HepG2 (cell line): ENCODE results near the gene NAT9. TPM values are rescaled to one million over a fixed set of nuclear protein-coding genes. Genes with fewer than 3 reads are reported as not detected.

Experiments
- CBX1 ChIP-seq: IDR thresholded peaks from one replicate; pipeline ENCODE4 v1.6.1; 2016; ENCODE audit warnings: antibody characterized with exemption, low read depth
- CSRNP1 ChIP-seq: sonication (generic); formaldehyde crosslinking; IDR thresholded peaks from 2 replicates; pipeline ENCODE4 v1.8.1; 2023; ENCODE audit warnings: mild to moderate bottlenecking, missing genetic modification reagents
- ETV6 ChIP-seq: sonication (generic); formaldehyde crosslinking; conservative IDR thresholded peaks from 2 replicates; pipeline ENCODE4 v1.4.0; 2020; ENCODE audit warnings: missing genetic modification reagents
- FOSL1 ChIP-seq: sonication (generic); formaldehyde crosslinking; IDR thresholded peaks from 2 replicates; pipeline ENCODE4 v1.9.0; 2021; ENCODE audit warnings: missing genetic modification reagents, borderline replicate concordance
- HOXA3 ChIP-seq: sonication (generic); formaldehyde crosslinking; IDR thresholded peaks from 2 replicates; pipeline ENCODE4 v1.5.0; 2020; ENCODE audit warnings: missing genetic modification reagents
- JARID2 ChIP-seq: sonication (generic); formaldehyde crosslinking; IDR thresholded peaks from 2 replicates; pipeline ENCODE4 v1.8.1; 2023; ENCODE audit warnings: missing genetic modification reagents, inconsistent platforms; ENCODE audit not compliant: insufficient replicate concordance
- JUND ChIP-seq: sonication (generic); formaldehyde crosslinking; IDR thresholded peaks from 2 replicates; pipeline ENCODE4 v1.8.0; 2022; ENCODE audit warnings: mild to moderate bottlenecking, missing genetic modification reagents
- MAFF ChIP-seq: IDR thresholded peaks from 2 replicates; pipeline ENCODE4 v1.6.1; 2011; ENCODE audit warnings: low read depth, low read length, improper control_type of control experiment
- MATR3 ChIP-seq: sonication (generic); formaldehyde crosslinking; IDR thresholded peaks from 2 replicates; pipeline ENCODE4 v1.4.0; 2020; ENCODE audit warnings: missing genetic modification reagents
- MLXIP ChIP-seq: sonication (generic); formaldehyde crosslinking; IDR thresholded peaks from 2 replicates; pipeline ENCODE4 v1.9.0; 2021; ENCODE audit warnings: missing genetic modification reagents, borderline replicate concordance
- POGZ ChIP-seq: sonication (generic); formaldehyde crosslinking; IDR thresholded peaks from 2 replicates; pipeline ENCODE4 v1.4.0; 2020; ENCODE audit warnings: mild to moderate bottlenecking, missing genetic modification reagents
- SIX4 ChIP-seq: sonication (generic); formaldehyde crosslinking; IDR thresholded peaks from 2 replicates; pipeline ENCODE4 v1.4.0; 2020; ENCODE audit warnings: missing genetic modification reagents
- SMARCC2 ChIP-seq: fragments of 450-650 bp; IDR thresholded peaks from 2 replicates; pipeline ENCODE4 v1.6.1; 2017; ENCODE audit warnings: antibody characterized with exemption, mild to moderate bottlenecking
- SYNCRIP ChIP-seq: fragments of 200-400 bp; formaldehyde crosslinking; IDR thresholded peaks from 2 replicates; pipeline ENCODE4 v1.6.1; 2018; ENCODE audit warnings: mild to moderate bottlenecking, low read depth, low read length; ENCODE audit not compliant: insufficient read depth
- TBX2 ChIP-seq: sonication (generic); formaldehyde crosslinking; IDR thresholded peaks from 2 replicates; pipeline ENCODE4 v1.5.0; 2020; ENCODE audit warnings: missing genetic modification reagents, mild to moderate bottlenecking, borderline replicate concordance
- ZBTB34 ChIP-seq: sonication (generic); formaldehyde crosslinking; IDR thresholded peaks from 2 replicates; pipeline ENCODE4 v1.8.0; 2022; ENCODE audit warnings: mild to moderate bottlenecking, missing genetic modification reagents
- ZBTB38 ChIP-seq: sonication (generic); formaldehyde crosslinking; IDR thresholded peaks from 2 replicates; pipeline ENCODE4 v1.5.1; 2020; ENCODE audit warnings: mild to moderate bottlenecking, missing genetic modification reagents
- ZBTB46 ChIP-seq: sonication (generic); formaldehyde crosslinking; IDR thresholded peaks from 2 replicates; pipeline ENCODE4 v1.4.0; 2020; ENCODE audit warnings: mild to moderate bottlenecking, missing genetic modification reagents, borderline replicate concordance
- ZBTB7B ChIP-seq: sonication (generic); formaldehyde crosslinking; IDR thresholded peaks from 2 replicates; pipeline ENCODE4 v1.4.0; 2020; ENCODE audit warnings: missing genetic modification reagents
- ZFP37 ChIP-seq: sonication (generic); formaldehyde crosslinking; IDR thresholded peaks from 2 replicates; pipeline ENCODE4 v1.4.0; 2020; ENCODE audit warnings: missing genetic modification reagents, borderline replicate concordance
- ZNF12 ChIP-seq: sonication (generic); formaldehyde crosslinking; IDR thresholded peaks from 2 replicates; pipeline ENCODE4 v1.5.0; 2020; ENCODE audit warnings: missing genetic modification reagents
- ZNF569 ChIP-seq: sonication (generic); formaldehyde crosslinking; IDR thresholded peaks from 2 replicates; pipeline ENCODE4 v1.5.0; 2020; ENCODE audit warnings: mild to moderate bottlenecking, missing genetic modification reagents, moderate library complexity, borderline replicate concordance
- polyA plus RNA-seq, 8 experiments: library from polyadenylated mRNA; depleted of rRNA in 3 of 8; stranded (reverse) in 7 of 8; unstranded in 1 of 8; fragments of >200 nt; fragmentation: Illumina TruSeq in 4 of 8; extraction: Trizol in 4 of 8; gene quantifications; 2 replicates each; pipeline versions ENCODE4 v1.2.1 to v1.2.3, GENCODE V29; 2011 to 2016; ENCODE audit warnings: low read depth in 4 of 8, missing spikeins in 1 of 8, mixed read lengths in 1 of 8; ENCODE audit not compliant: insufficient read depth in 1 of 8
- total RNA-seq, 5 experiments: library from RNA; depleted of rRNA; stranded (reverse); fragments of >200 nt; fragmentation: Illumina TruSeq; extraction: Trizol; gene quantifications; 2 replicates each; pipeline ENCODE4 v1.2.3, GENCODE V29; 2016; ENCODE audit warnings: low read depth in 1 of 5

The NAT9 gene
- total and polyA plus RNA-seq, 2 of the 13 experiments (the other 11 are each of a cell fraction or from before 2014, with no cell fraction given), result 39.7 to 44.2 TPM

GRCh38 chr17:74750327-74751069, 25.6 kb downstream of the NAT9 start (continued):
- peak; percentile 86; the same call in 1 of the 2 replicates for TF ChIP-seq MLXIP (CRISPR knock-in tag)
- 0 out of 2 replicates have a peak, but pooled peaks have one; percentile 77 for TF ChIP-seq ZBTB34
- no peak for TF ChIP-seq FOSL1
- no peak; the same call in none of the 2 replicates for TF ChIP-seq ZBTB38
- no peak for TF ChIP-seq CBX1
- no peak for TF ChIP-seq CSRNP1
- peak; percentile 72; the same call in 1 of the 2 replicates for TF ChIP-seq JUND (CRISPR knock-in tag)
- TF ChIP-seq MAFF, result no peak
- peak; percentile 96 for TF ChIP-seq ZFP37 (CRISPR knock-in tag)
- peak; percentile 22 for TF ChIP-seq JARID2
- no peak for TF ChIP-seq SIX4 (CRISPR knock-in tag)
- peak; percentile 31; the same call in 1 of the 2 replicates for TF ChIP-seq POGZ (CRISPR knock-in tag)
- TF ChIP-seq ZBTB7B (CRISPR knock-in tag), result peak; percentile 74; the same call in 1 of the 2 replicates
- no peak for TF ChIP-seq SMARCC2
- no peak for TF ChIP-seq ZNF569 (CRISPR knock-in tag)
- TF ChIP-seq ETV6 (CRISPR knock-in tag), result 0 out of 2 replicates have a peak, but pooled peaks have one; percentile 38
- TF ChIP-seq TBX2 (CRISPR knock-in tag), result peak; percentile 80
- no peak for TF ChIP-seq SYNCRIP
- TF ChIP-seq MATR3 (CRISPR knock-in tag), result no peak
- TF ChIP-seq ZBTB46, result no peak
- TF ChIP-seq HOXA3, result peak; percentile 87; the same call in 1 of the 2 replicates
- TF ChIP-seq ZNF12 (CRISPR knock-in tag), result peak; percentile 71
